H9 (cell line): ENCODE data around the gene TBC1D17. TPM values are rescaled to one million over a fixed set of nuclear protein-coding genes. Genes with fewer than 3 reads are reported as not detected.
A peak's percentile ranks its signal among the peaks of the same experiment; 100 is the strongest.

ENCODE experiments used
- DNase-seq: peaks from one replicate; pipeline ENCODE4 v3.0.0-alpha.2; 2017
- H2AFZ ChIP-seq: one replicate; pipeline ENCODE4 v1.6.1; 2013; ENCODE audit warnings: mild to moderate bottlenecking, low read length, control low read depth, moderate library complexity
- H2AK5ac ChIP-seq: 2 replicates; pipeline ENCODE4 v1.6.1; 2013; ENCODE audit warnings: low read length, control low read depth, mixed read lengths; ENCODE audit not compliant: insufficient read length
- H2BK120ac ChIP-seq: one replicate; pipeline ENCODE4 v1.6.1; 2013; ENCODE audit warnings: low read depth, mild to moderate bottlenecking, low read length, control low read depth, inconsistent platforms; ENCODE audit not compliant: poor library complexity, severe bottlenecking
- H2BK12ac ChIP-seq: 2 replicates; pipeline ENCODE4 v1.6.1; 2013; ENCODE audit warnings: low read length, control low read depth, mixed read lengths, low read depth; ENCODE audit not compliant: insufficient read length
- H2BK15ac ChIP-seq: 2 replicates; pipeline ENCODE4 v1.6.1; 2013; ENCODE audit warnings: low read depth, low read length, control low read depth
- H2BK20ac ChIP-seq: one replicate; pipeline ENCODE4 v1.6.1; 2013; ENCODE audit warnings: low read depth, mild to moderate bottlenecking, low read length, control low read depth, inconsistent platforms; ENCODE audit not compliant: poor library complexity, severe bottlenecking
- H2BK5ac ChIP-seq: 2 replicates; pipeline ENCODE4 v1.6.1; 2013; ENCODE audit warnings: low read length, control low read depth, mixed read lengths; ENCODE audit not compliant: insufficient read length
- H3K14ac ChIP-seq: 2 replicates; pipeline ENCODE4 v1.6.1; 2013; ENCODE audit warnings: low read length, control low read depth; ENCODE audit not compliant: insufficient read depth
- H3K18ac ChIP-seq: 2 replicates; pipeline ENCODE4 v1.6.1; 2013; ENCODE audit warnings: low read depth, mild to moderate bottlenecking, mixed read lengths, low read length, control low read depth; ENCODE audit not compliant: insufficient read length
- H3K23ac ChIP-seq: 2 replicates; pipeline ENCODE4 v1.6.1; 2013; ENCODE audit warnings: low read length, control low read depth, mixed read lengths, low read depth; ENCODE audit not compliant: insufficient read length
- H3K23me2 ChIP-seq: 2 replicates; pipeline ENCODE4 v1.6.1; 2013; ENCODE audit warnings: low read depth, mild to moderate bottlenecking, mixed read lengths, low read length, control low read depth; ENCODE audit not compliant: insufficient read length, poor library complexity, severe bottlenecking
- H3K27ac ChIP-seq: 2 replicates; pipeline ENCODE4 v1.5.1; 2013; ENCODE audit warnings: low read length, control low read depth, mixed read lengths, low read depth; ENCODE audit not compliant: insufficient read length
- H3K27me3 ChIP-seq: 2 replicates; pipeline ENCODE4 v1.6.1; 2013; ENCODE audit warnings: low read length, control low read depth, inconsistent platforms; ENCODE audit not compliant: insufficient read depth
- H3K4ac ChIP-seq: 2 replicates; pipeline ENCODE4 v1.6.1; 2013; ENCODE audit warnings: low read depth, mild to moderate bottlenecking, control low read depth, inconsistent platforms, low read length, moderate library complexity
- H3K4me1 ChIP-seq: 2 replicates; pipeline ENCODE4 v1.6.1; 2013; ENCODE audit warnings: low read length, control low read depth, inconsistent platforms; ENCODE audit not compliant: insufficient read depth
- H3K4me2 ChIP-seq: 2 replicates; pipeline ENCODE4 v1.6.1; 2013; ENCODE audit warnings: low read length, control low read depth, mixed read lengths; ENCODE audit not compliant: insufficient read length, insufficient read depth
- H3K56ac ChIP-seq: 2 replicates; pipeline ENCODE4 v1.6.1; 2013; ENCODE audit warnings: low read depth, mild to moderate bottlenecking, mixed read lengths, low read length, control low read depth; ENCODE audit not compliant: insufficient read length
- H3K79me1 ChIP-seq: 2 replicates; pipeline ENCODE4 v1.6.1; 2013; ENCODE audit warnings: low read depth, mild to moderate bottlenecking, moderate library complexity, low read length, control low read depth, inconsistent platforms; ENCODE audit not compliant: insufficient read depth, poor library complexity, severe bottlenecking
- H3K79me2 ChIP-seq: 2 replicates; pipeline ENCODE4 v1.6.1; 2013; ENCODE audit warnings: low read length, control low read depth, inconsistent platforms; ENCODE audit not compliant: insufficient read depth
- H3K9ac ChIP-seq: 2 replicates; pipeline ENCODE4 v1.6.1; 2013; ENCODE audit warnings: low read length, control low read depth, mixed read lengths; ENCODE audit not compliant: insufficient read length; ENCODE audit errors: extremely low read depth
- H3K9me3 ChIP-seq: one replicate; pipeline ENCODE4 v1.6.1; 2013; ENCODE audit warnings: low read depth, low read length, inconsistent platforms; ENCODE audit not compliant: control insufficient read depth
- H3T11ph ChIP-seq: one replicate; pipeline ENCODE4 v1.6.1; 2013; ENCODE audit warnings: mild to moderate bottlenecking, low read length, control low read depth, inconsistent platforms
- H4K20me1 ChIP-seq: one replicate; pipeline ENCODE4 v1.6.1; 2013; ENCODE audit not compliant: control insufficient read depth, insufficient read length, insufficient read depth
- H4K5ac ChIP-seq: 2 replicates; pipeline ENCODE4 v1.6.1; 2013; ENCODE audit warnings: low read depth, mild to moderate bottlenecking, mixed read lengths, low read length, control low read depth; ENCODE audit not compliant: insufficient read length
- H4K8ac ChIP-seq: replicated peaks from 2 replicates; pipeline ENCODE4 v1.6.1; 2013; ENCODE audit warnings: low read length, control low read depth, mixed read lengths, low read depth; ENCODE audit not compliant: insufficient read length
- H4K91ac ChIP-seq: 2 replicates; pipeline ENCODE4 v1.6.1; 2013; ENCODE audit warnings: low read depth, mild to moderate bottlenecking, moderate library complexity, mixed read lengths, low read length, control low read depth; ENCODE audit not compliant: insufficient read length
- H3K27ac Mint-ChIP-seq, 3 experiments: 2 replicates in 2 of 3; 3 replicates in 1 of 3; pipeline ENCODE4 v1.8.0; 2020 to 2021; ENCODE audit warnings: mixed read lengths in 3 of 3, mild to moderate bottlenecking in 1 of 3, moderate library complexity in 1 of 3
- H3K27me3 Mint-ChIP-seq: 2 replicates; pipeline ENCODE4 v1.8.0; 2021; ENCODE audit warnings: low read depth, mild to moderate bottlenecking, moderate library complexity, mixed read lengths
- H3K36me3 Mint-ChIP-seq, 3 experiments: 2 replicates in 2 of 3; 3 replicates in 1 of 3; pipeline ENCODE4 v1.8.0; 2020 to 2021; ENCODE audit warnings: low read depth in 3 of 3, mixed read lengths in 3 of 3; ENCODE audit not compliant: insufficient read depth in 1 of 3
- H3K4me1 Mint-ChIP-seq, 2 experiments: 2 replicates each; pipeline ENCODE4 v1.8.0; 2020; ENCODE audit warnings: mixed read lengths in 2 of 2
- H3K4me3 Mint-ChIP-seq, 2 experiments: 2 replicates in 1 of 2; 3 replicates in 1 of 2; pipeline ENCODE4 v1.8.0; 2020 to 2021; ENCODE audit warnings: mild to moderate bottlenecking in 2 of 2, mixed read lengths in 2 of 2, moderate library complexity in 1 of 2
- H3K9me3 Mint-ChIP-seq, 2 experiments: 2 replicates in 1 of 2; 3 replicates in 1 of 2; pipeline ENCODE4 v1.8.0; 2020; ENCODE audit warnings: mild to moderate bottlenecking in 2 of 2, mixed read lengths in 2 of 2, moderate library complexity in 1 of 2
- CTCF ChIP-seq: fragments of 200-600 bp; sonication (generic); conservative IDR thresholded peaks from 3 replicates; pipeline ENCODE4 v1.8.0; 2021; ENCODE audit warnings: antibody characterized with exemption, mild to moderate bottlenecking
- WGBS: extraction: QIAGEN DNeasy Blood & Tissue Kit; methylation state at CpG from one replicate; pipeline ENCODE4 v1.1.7; 2013; ENCODE audit warnings: missing lambda C conversion rate, low lambda C conversion rate, mixed read lengths; ENCODE audit not compliant: insufficient read length; ENCODE audit errors: extremely low coverage; 5-methylcytosine and 5-hydroxymethylcytosine counted together
- total RNA-seq: library from RNA; stranded (reverse); gene quantifications from 2 replicates; pipeline ENCODE4 v1.2.1, GENCODE V29; 2021

Gene TBC1D17
- total RNA-seq, 1 experiment from 2014 or later, result 33.6 TPM

DNA sequence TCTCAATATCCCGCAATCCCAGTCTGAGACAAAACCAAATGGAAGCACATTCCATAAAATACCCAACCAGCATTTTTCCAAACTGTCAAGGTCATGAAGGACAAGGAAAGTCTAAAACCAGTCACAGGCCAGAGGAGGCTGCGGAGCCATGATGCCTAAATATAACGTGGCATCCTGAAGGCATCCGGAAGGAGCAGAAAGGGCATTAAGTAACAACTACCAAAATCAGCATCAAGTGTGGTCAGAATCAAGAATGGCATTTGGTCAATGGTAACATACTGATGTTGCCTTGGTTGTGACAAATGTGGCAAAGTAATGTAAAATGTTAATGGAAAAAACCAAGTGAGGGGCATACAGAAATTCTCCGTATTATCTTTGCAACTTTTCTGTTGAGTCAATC, 48.0 kb downstream of the TBC1D17 start:
- Histone ChIP-seq H3K18ac (no peak overlapping the region), H3K9ac (no peak overlapping the region), H2BK20ac (no peak overlapping the region), H2AFZ (no peak overlapping the region), H2AK5ac (no peak overlapping the region), H4K8ac (no peak overlapping the region), H3K56ac (no peak overlapping the region), H3K23me2 (peaks cover 7% of the 10 kb centered on the region), H2BK12ac (no peak overlapping the region), H3K79me1 (peaks cover 3% of the 10 kb centered on the region), H3T11ph (no peak overlapping the region), H3K23ac (no peak overlapping the region), H3K27me3 (no peaks in the 10 kb centered on the region), H4K91ac (no peak overlapping the region), H2BK5ac (no peak overlapping the region), H3K4ac (no peak overlapping the region), H4K20me1 (peaks cover 4% of the 10 kb centered on the region), H4K5ac (no peak overlapping the region), H2BK120ac (no peak overlapping the region), H2BK15ac (no peak overlapping the region), H3K27ac (no peak overlapping the region), H3K14ac (no peak overlapping the region), H3K4me2 (no peak overlapping the region), H3K9me3 (no peaks in the 10 kb centered on the region), H3K79me2 (peaks cover 37% of the 10 kb centered on the region; the same call in 1 of the 2 replicates), H3K4me1 (no peaks in the 10 kb centered on the region; the same call in 1 of the 2 replicates)
- TF ChIP-seq CTCF, result no peak
- peaks cover 49 to 77% (median 71%) of the 10 kb centered on the region in 3 experiments; a peak in 6 of 7 replicates for H3K36me3 Mint-ChIP-seq
- H3K27me3 Mint-ChIP-seq, result peaks cover 3% of the 10 kb centered on the region
- 0 out of 5 replicates have a peak overlapping the region, but pooled peaks of 1 of the 2 experiments have one; percentile 19 for H3K4me3 Mint-ChIP-seq
- DNase-seq, result no peak
- WGBS, result 100% methylated on average over 1 of the region's 5 CpGs
- H3K27ac Mint-ChIP-seq, result peak overlapping the region in 1 of 3 experiments; percentile 79; a peak in 1 of 7 replicates
- peaks cover 33 to 60% of the 10 kb centered on the region in 2 experiments for H3K4me1 Mint-ChIP-seq
- peaks cover 0 to 4% of the 10 kb centered on the region in 2 experiments; a peak in 3 of 5 replicates for H3K9me3 Mint-ChIP-seq
